HFFc6 (cell line): Measurements from ENCODE around the gene MCOLN2. TPM values are rescaled to one million over a fixed set of nuclear protein-coding genes. Genes with fewer than 3 reads are reported as not detected.
A peak's percentile ranks its signal among the peaks of the same experiment; 100 is the strongest.
"Not testable (repeated sequence)": the region's sequence is repeated elsewhere in the genome, so short reads cannot be mapped to it uniquely, and the experiment has no call there.

ENCODE experiments used
- DNase-seq: peaks from one replicate; pipeline ENCODE4 v3.0.0-alpha.2; 2018
- H3K27ac Mint-ChIP-seq: 2 replicates; pipeline ENCODE4 v1.8.0; 2020; ENCODE audit warnings: mild to moderate bottlenecking, mixed read lengths
- H3K27me3 Mint-ChIP-seq: 2 replicates; pipeline ENCODE4 v1.8.0; 2021; ENCODE audit warnings: mild to moderate bottlenecking, moderate library complexity, mixed read lengths; ENCODE audit not compliant: insufficient read depth
- H3K36me3 Mint-ChIP-seq: 2 replicates; pipeline ENCODE4 v1.8.0; 2021; ENCODE audit warnings: low read depth, mixed read lengths
- H3K4me1 Mint-ChIP-seq: 2 replicates; pipeline ENCODE4 v1.8.0; 2020; ENCODE audit warnings: low read depth, mixed read lengths
- H3K4me3 Mint-ChIP-seq: 2 replicates; pipeline ENCODE4 v1.8.0; 2020; ENCODE audit warnings: mild to moderate bottlenecking, moderate library complexity, mixed read lengths
- H3K9me3 Mint-ChIP-seq: 2 replicates; pipeline ENCODE4 v1.8.0; 2020; ENCODE audit warnings: mild to moderate bottlenecking, mixed read lengths
- total RNA-seq, 6 experiments: library from RNA; stranded (reverse); fragmentation: NEBNext Ultra II Directional; extraction: Animal tissue kit (Norgen Biotek cat#: 25700); gene quantifications; 2 replicates in 1 of 6; 3 replicates in 5 of 6; pipeline ENCODE4 v1.2.3, GENCODE V29; 2021
- TF ChIP-seq, protein P1 (sequence below): fragments of 200-600 bp; sonication (generic); IDR thresholded peaks from 2 replicates; pipeline ENCODE4 v1.5.0; 2021; ENCODE audit warnings: antibody characterized with exemption, mild to moderate bottlenecking

The MCOLN2 gene
- total RNA-seq, 6 experiments from 2014 or later = 1.3 to 4.1 (median 2.5) TPM

DNA sequence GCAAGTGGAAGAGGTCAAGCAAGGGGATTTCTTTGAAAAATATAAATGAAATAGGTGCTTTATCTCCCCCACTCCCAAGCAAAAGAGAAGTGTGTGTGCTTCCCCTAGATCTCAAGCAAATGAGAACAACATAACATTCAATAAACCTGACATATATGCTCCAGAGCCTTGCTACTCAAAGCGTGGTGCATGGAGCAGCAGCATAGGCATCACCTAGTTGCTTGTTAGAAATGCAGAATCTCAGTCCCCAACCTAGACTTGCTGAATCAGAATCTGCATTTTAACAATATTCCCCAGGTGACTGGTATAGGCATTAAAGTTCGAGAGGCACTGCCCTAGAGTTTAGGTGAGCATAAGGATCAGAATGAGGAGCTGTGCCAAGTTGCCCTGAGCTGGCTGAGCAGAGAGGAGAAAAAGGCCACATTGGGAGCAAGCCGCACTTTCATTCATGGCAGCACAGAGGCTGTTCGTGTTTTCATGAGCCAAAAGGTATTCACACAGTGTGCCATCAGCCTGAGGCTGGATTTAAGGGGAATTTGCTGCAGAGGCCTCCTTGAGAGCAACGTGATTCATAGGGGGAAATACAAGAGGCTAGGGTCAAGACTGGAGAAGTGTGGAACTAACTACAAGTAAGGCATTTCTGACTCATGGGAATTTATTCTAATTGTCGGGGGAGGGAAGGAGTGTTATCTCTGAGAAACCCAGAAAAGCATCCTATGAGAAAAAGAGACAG, 89.7 kb downstream of the MCOLN2 start:
- Mint-ChIP-seq H3K36me3 (peaks cover 3% of the 10 kb centered on the region), H3K4me3 (no peak overlapping the region), H3K4me1 (peaks cover 10% of the 10 kb centered on the region), H3K9me3 (peaks cover 9% of the 10 kb centered on the region), H3K27me3 (peaks cover 15% of the 10 kb centered on the region), H3K27ac (no peak overlapping the region)
- TF ChIP-seq, protein P1, sequence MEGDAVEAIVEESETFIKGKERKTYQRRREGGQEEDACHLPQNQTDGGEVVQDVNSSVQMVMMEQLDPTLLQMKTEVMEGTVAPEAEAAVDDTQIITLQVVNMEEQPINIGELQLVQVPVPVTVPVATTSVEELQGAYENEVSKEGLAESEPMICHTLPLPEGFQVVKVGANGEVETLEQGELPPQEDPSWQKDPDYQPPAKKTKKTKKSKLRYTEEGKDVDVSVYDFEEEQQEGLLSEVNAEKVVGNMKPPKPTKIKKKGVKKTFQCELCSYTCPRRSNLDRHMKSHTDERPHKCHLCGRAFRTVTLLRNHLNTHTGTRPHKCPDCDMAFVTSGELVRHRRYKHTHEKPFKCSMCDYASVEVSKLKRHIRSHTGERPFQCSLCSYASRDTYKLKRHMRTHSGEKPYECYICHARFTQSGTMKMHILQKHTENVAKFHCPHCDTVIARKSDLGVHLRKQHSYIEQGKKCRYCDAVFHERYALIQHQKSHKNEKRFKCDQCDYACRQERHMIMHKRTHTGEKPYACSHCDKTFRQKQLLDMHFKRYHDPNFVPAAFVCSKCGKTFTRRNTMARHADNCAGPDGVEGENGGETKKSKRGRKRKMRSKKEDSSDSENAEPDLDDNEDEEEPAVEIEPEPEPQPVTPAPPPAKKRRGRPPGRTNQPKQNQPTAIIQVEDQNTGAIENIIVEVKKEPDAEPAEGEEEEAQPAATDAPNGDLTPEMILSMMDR = no peak
- peak; percentile 31 for DNase-seq

DNA sequence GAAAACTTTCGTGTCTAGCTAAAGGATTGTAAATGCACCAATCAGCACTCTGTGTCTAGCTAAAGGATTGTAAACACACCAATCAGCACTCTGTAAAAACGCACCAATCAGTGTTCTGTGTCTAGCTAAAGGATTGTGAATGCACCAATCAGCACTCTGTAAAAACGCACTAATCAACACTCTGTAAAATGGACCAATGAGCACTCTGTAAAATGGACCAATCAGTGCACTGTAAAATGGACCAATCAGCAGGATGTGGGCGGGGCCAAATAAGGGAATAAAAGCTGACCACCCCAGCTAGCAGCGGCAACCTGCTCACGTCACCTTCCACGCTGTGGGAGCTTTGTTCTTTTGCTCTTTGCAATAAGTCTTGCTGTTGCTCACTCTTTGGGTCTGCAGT, 94.2 kb downstream of the MCOLN2 start:
- DNase-seq, H3K27me3 Mint-ChIP-seq, H3K4me1 Mint-ChIP-seq, H3K4me3 Mint-ChIP-seq, H3K36me3 Mint-ChIP-seq, H3K27ac Mint-ChIP-seq: not testable (repeated sequence)
- H3K9me3 Mint-ChIP-seq = peaks cover 12% of the 10 kb centered on the region

DNA sequence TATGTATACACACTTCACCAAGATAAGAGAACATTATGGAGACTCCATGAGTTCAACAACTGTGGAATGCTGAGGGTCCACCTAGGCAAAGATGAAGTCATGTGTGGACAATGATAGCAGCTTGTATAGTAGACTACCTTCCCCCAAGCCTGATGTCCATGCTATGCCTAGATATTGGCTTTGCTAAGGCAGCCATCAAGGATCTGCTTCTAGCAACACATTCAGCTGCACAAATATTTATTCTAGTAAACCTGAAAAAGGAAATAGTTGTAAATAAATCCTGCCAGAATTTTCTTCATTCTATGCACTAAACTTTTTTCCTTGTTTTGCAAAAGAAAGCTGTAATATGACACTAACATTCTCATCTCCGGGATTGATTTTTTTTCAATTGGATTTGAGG, 96.9 kb downstream of the MCOLN2 start:
- Mint-ChIP-seq H3K4me3 (no peak overlapping the region), H3K4me1 (no peaks in the 10 kb centered on the region), H3K36me3 (peaks cover 6% of the 10 kb centered on the region), H3K9me3 (peaks cover 12% of the 10 kb centered on the region), H3K27ac (no peak overlapping the region), H3K27me3 (peaks cover 15% of the 10 kb centered on the region)
- DNase-seq = no peak
- TF ChIP-seq, protein P1 = no peak

DNA sequence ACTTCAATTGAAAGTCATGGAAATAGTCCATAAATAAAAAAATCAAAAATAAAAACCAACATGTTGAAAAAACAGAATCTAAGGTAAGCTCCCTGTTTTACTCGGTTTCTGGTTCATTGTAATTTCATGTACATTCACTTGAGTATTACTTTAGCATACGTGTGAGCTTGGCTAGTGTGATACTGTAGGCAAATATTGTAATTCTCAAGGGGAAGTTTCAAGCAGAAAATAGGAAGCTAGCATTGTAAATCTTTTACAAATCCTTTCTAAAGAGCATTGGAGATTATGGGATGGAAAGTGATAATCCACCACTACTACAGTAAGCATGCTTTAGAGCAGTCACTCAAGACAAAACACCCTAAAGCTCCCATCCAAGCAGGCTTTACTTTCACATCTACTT, 100.6 kb downstream of the MCOLN2 start:
- Mint-ChIP-seq H3K4me3 (no peak overlapping the region), H3K4me1 (no peaks in the 10 kb centered on the region; the same call in 1 of the 2 replicates), H3K27ac (no peak overlapping the region), H3K36me3 (no peaks in the 10 kb centered on the region; the same call in 1 of the 2 replicates), H3K27me3 (peaks cover 29% of the 10 kb centered on the region), H3K9me3 (no peaks in the 10 kb centered on the region)
- TF ChIP-seq, protein P1 = no peak
- no peak for DNase-seq

DNA sequence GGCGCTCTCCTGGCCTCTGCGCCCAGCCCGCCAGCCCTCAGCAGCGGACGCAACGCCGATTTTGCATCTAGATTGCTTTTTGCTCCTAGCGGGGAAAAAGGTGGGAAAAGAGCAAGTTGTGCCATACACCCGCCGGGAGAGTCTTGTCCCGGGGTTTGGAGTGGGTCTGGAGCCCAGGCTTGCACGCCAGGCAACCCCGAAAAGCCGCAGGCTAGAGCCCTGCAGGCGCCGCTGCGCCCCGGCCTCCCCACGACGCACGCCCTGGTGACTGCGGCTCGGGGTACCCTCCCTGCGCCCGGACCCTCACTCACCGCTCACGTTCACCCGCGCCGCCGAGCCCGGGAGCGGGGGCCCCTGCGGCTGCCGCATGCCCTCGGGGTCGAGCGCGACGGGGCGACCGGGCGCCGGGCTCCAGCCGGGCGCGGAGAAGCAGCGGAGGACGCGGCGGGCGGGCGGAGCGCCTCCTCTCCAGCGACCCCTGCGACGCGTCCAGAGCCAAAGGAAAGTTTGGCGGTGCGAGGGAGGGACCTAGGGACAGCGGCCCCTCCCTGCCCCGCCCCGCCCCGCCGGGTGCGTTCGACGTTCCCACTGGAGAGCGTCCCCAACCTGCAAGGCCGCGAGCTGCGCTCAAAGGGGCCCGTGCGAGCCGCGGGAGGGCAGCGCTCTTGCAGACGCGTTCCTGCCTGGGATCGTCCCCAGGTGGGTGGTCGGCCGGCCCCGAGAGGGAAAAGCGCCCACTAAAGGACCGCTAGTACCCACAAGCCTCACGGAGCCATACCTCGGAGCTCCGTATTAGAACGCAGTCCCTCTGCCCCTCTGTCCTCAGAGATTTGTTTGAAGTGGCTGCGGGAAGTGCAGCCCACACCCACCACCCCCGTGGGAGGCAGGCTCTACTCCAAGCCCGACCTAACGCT, 104.0 kb downstream of the MCOLN2 start, which contains the start of gene LPAR3:
TSS of gene LPAR3 (minus strand) at position 502 of the 914 bp plus-strand sequence. CDS start 27,086 bp downstream, outside the sequence.
- Mint-ChIP-seq H3K9me3 (no peaks in the 10 kb centered on the region), H3K27ac (no peak within 1 kb of the TSS), H3K4me3 (peak within 1 kb of the TSS; percentile 77), H3K4me1 (no peaks in the 10 kb centered on the region; the same call in 1 of the 2 replicates), H3K36me3 (no peaks in the 10 kb centered on the region; the same call in 1 of the 2 replicates), H3K27me3 (peaks cover 31% of the 10 kb centered on the region)
- TF ChIP-seq, protein P1 = no peak
- DNase-seq = no peak
